OCI-LY1 (cell line): ENCODE results near the gene COX6A2.

Experiments
- H2AFZ ChIP-seq: fragments of 200-600 bp; sonication (generic), shearing (Covaris generic); 2 replicates; pipeline ENCODE4 v1.6.0; 2014; ENCODE audit warnings: antibody characterized with exemption, mild to moderate bottlenecking, low read length
- H3F3A ChIP-seq: fragments of 200-600 bp; sonication (generic), shearing (Covaris generic); 2 replicates; pipeline ENCODE4 v1.6.0; 2014; ENCODE audit warnings: mild to moderate bottlenecking, antibody characterized with exemption, low read length, moderate library complexity; ENCODE audit not compliant: insufficient read depth
- H3K27ac ChIP-seq: fragments of 200-600 bp; sonication (generic); 2 replicates; pipeline ENCODE4 v1.5.1; 2014; ENCODE audit warnings: low read length, mixed run types, mild to moderate bottlenecking, low read depth; ENCODE audit not compliant: poor library complexity, severe bottlenecking
- H3K27me3 ChIP-seq: fragments of 200-600 bp; sonication (generic); 2 replicates; pipeline ENCODE4 v1.6.0; 2014; ENCODE audit warnings: antibody characterized with exemption, mild to moderate bottlenecking, low read length, moderate library complexity; ENCODE audit not compliant: insufficient read depth
- H3K36me3 ChIP-seq: fragments of 200-600 bp; sonication (generic); 2 replicates; pipeline ENCODE4 v1.6.1; 2014; ENCODE audit warnings: mild to moderate bottlenecking, antibody characterized with exemption, low read length, moderate library complexity, mixed read lengths; ENCODE audit not compliant: insufficient read depth
- H3K4me1 ChIP-seq: fragments of 200-600 bp; sonication (generic); 2 replicates; pipeline ENCODE4 v1.5.1; 2014; ENCODE audit warnings: mild to moderate bottlenecking, low read length, moderate library complexity; ENCODE audit not compliant: insufficient read depth, severe bottlenecking
- H3K4me2 ChIP-seq: fragments of 200-600 bp; sonication (generic), shearing (Covaris generic); 2 replicates; pipeline ENCODE4 v1.6.1; 2014; ENCODE audit warnings: low read length
- H3K4me3 ChIP-seq: fragments of 200-600 bp; sonication (generic); 2 replicates; pipeline ENCODE4 v1.5.1; 2014; ENCODE audit warnings: low read length, low read depth, mild to moderate bottlenecking, mixed read lengths; ENCODE audit not compliant: poor library complexity, severe bottlenecking
- H3K79me2 ChIP-seq: fragments of 200-600 bp; shearing (Covaris generic); 2 replicates; pipeline ENCODE4 v1.6.1; 2016; ENCODE audit warnings: mixed run types, low read length, mixed read lengths; ENCODE audit not compliant: insufficient read depth
- H3K9ac ChIP-seq: fragments of 200-600 bp; sonication (generic), shearing (Covaris generic); 2 replicates; pipeline ENCODE4 v1.6.1; 2014; ENCODE audit warnings: mild to moderate bottlenecking, low read length, mixed read lengths
- H3K9me2 ChIP-seq: fragments of 200-600 bp; sonication (generic), shearing (Covaris generic); 2 replicates; pipeline ENCODE4 v1.6.1; 2014; ENCODE audit warnings: low read depth, mild to moderate bottlenecking, low read length, mixed read lengths
- H3K9me3 ChIP-seq: fragments of 200-600 bp; shearing (Covaris generic); 2 replicates; pipeline ENCODE4 v1.6.1; 2014; ENCODE audit warnings: low read length, mixed read lengths
- H4K20me1 ChIP-seq: fragments of 200-600 bp; sonication (generic), shearing (Covaris generic); 2 replicates; pipeline ENCODE4 v1.6.0; 2016; ENCODE audit warnings: mild to moderate bottlenecking, low read length; ENCODE audit not compliant: insufficient read depth
- CTCF ChIP-seq: fragments of 200-600 bp; sonication (generic), shearing (Covaris generic); IDR thresholded peaks from 2 replicates; pipeline ENCODE4 v1.5.1; 2017; ENCODE audit warnings: mild to moderate bottlenecking, antibody characterized with exemption, low read length, moderate library complexity, mixed read lengths
- EZH2 ChIP-seq: fragments of 200-600 bp; sonication (generic), shearing (Covaris generic); IDR thresholded peaks from 2 replicates; pipeline ENCODE4 v1.8.0; 2017; ENCODE audit warnings: borderline replicate concordance, mixed run types, mild to moderate bottlenecking, antibody characterized with exemption, low read length, moderate library complexity, mixed read lengths

The COX6A2 gene

GRCh38 chr16:31385680-31386079, 42.5 kb downstream of the COX6A2 start:
- TF ChIP-seq CTCF = no peak
- no peak for TF ChIP-seq EZH2
- H3K79me2 ChIP-seq = no peaks in the 10 kb centered on the region

GRCh38 chr16:31382485-31383161, 45.5 kb downstream of the COX6A2 start:
- no peaks in the 10 kb centered on the region for H3K9me2 ChIP-seq
- H3F3A ChIP-seq = no peaks in the 10 kb centered on the region
- H3K9me3 ChIP-seq = 0 out of 2 replicates have a peak, but pooled peaks cover 2% of the 10 kb centered on the region
- no peaks in the 10 kb centered on the region for H3K4me1 ChIP-seq
- TF ChIP-seq CTCF (peak; percentile 81), EZH2 (no peak)
- H3K9ac ChIP-seq = no peak overlapping the region
- no peaks in the 10 kb centered on the region for H3K36me3 ChIP-seq
- no peaks in the 10 kb centered on the region for H4K20me1 ChIP-seq
- peaks cover 3% of the 10 kb centered on the region; the same call in 1 of the 2 replicates for H3K27me3 ChIP-seq
- no peak overlapping the region for H3K4me2 ChIP-seq
- H2AFZ ChIP-seq = no peak overlapping the region
- H3K79me2 ChIP-seq = no peaks in the 10 kb centered on the region
- no peak overlapping the region for H3K27ac ChIP-seq
- no peak overlapping the region for H3K4me3 ChIP-seq

More at GRCh38 chr16:31385680-31386079, 42.5 kb downstream of the COX6A2 start:
- no peak overlapping the region for H3K9ac ChIP-seq
- no peaks in the 10 kb centered on the region for H3K36me3 ChIP-seq
- no peaks in the 10 kb centered on the region for H3K9me2 ChIP-seq
- peaks cover 3% of the 10 kb centered on the region; the same call in 1 of the 2 replicates for H3K27me3 ChIP-seq
- H3K27ac ChIP-seq = no peak overlapping the region
- H4K20me1 ChIP-seq = no peaks in the 10 kb centered on the region
- H3K4me2 ChIP-seq = no peak overlapping the region
- H3K4me3 ChIP-seq = no peak overlapping the region
- H2AFZ ChIP-seq = no peak overlapping the region
- no peaks in the 10 kb centered on the region for H3K4me1 ChIP-seq
- H3F3A ChIP-seq = no peaks in the 10 kb centered on the region
- H3K9me3 ChIP-seq = 0 out of 2 replicates have a peak, but pooled peaks cover 2% of the 10 kb centered on the region

- no peak overlapping the region for H3K4me3 ChIP-seq
- H3K27me3 ChIP-seq = no peaks in the 10 kb centered on the region
- TF ChIP-seq CTCF (no peak), EZH2 (no peak)
- no peak overlapping the region for H2AFZ ChIP-seq
- no peaks in the 10 kb centered on the region for H4K20me1 ChIP-seq
- no peaks in the 10 kb centered on the region for H3K9me3 ChIP-seq
- no peaks in the 10 kb centered on the region for H3F3A ChIP-seq
- no peak overlapping the region for H3K9ac ChIP-seq
- H3K9me2 ChIP-seq = no peaks in the 10 kb centered on the region
- no peaks in the 10 kb centered on the region for H3K4me1 ChIP-seq
- no peaks in the 10 kb centered on the region for H3K36me3 ChIP-seq
- H3K4me2 ChIP-seq = no peak overlapping the region
- no peak overlapping the region for H3K27ac ChIP-seq
- H3K79me2 ChIP-seq = no peaks in the 10 kb centered on the region
Observed at GRCh38 chr16:31380201-31380600, 48.0 kb downstream of the COX6A2 start.
